PC-3 (cell line): ENCODE measurements around the gene NTRK1. TPM values are rescaled to one million over a fixed set of nuclear protein-coding genes. Genes with fewer than 3 reads are reported as not detected.

Experiments used
- ATAC-seq: fragments of 200-7000 bp; cut with Tn5 transposase; 2 replicates; pipeline ENCODE4 v1.9.1; 2020; ENCODE audit warnings: mild to moderate bottlenecking, moderate library complexity
- BruUV-seq: library from RNA; stranded (reverse); fragments of 400-500 nt; replicated peaks from 2 replicates; lab custom pipeline; 2021; lab: Mats Ljungman, UMichigan
- CTCF ChIA-PET: fragments of 300-600 bp; sonication (Branson Sonifier 250); formaldehyde crosslinking; loops from one replicate; lab custom pipeline; 2022; ENCODE audit warnings: antibody characterized with exemption; lab: Charles Lee
- POLR2A ChIA-PET: fragments of 300-600 bp; sonication (Branson Sonifier 250); formaldehyde crosslinking; loops from one replicate; lab custom pipeline; 2022; ENCODE audit warnings: antibody characterized with exemption; ENCODE audit not compliant: unreplicated experiment; lab: Charles Lee
- DNase-seq: peaks from one replicate; pipeline ENCODE4 v3.0.0-alpha.2; 2015
- H2AFZ ChIP-seq: fragments of 300-600 bp; sonication (generic); 2 replicates; pipeline ENCODE4 v1.6.0; 2016; ENCODE audit warnings: antibody characterized with exemption, low read length
- H3F3A ChIP-seq: fragments of 300-600 bp; sonication (generic); one replicate; pipeline ENCODE4 v1.6.0; 2017; ENCODE audit warnings: antibody characterized with exemption, low read length, control low read depth, mild to moderate bottlenecking; ENCODE audit not compliant: unreplicated experiment
- H3K27ac ChIP-seq: fragments of 300-600 bp; sonication (generic); 2 replicates; pipeline ENCODE4 v1.5.1; 2016; ENCODE audit warnings: mild to moderate bottlenecking, low read length
- H3K27me3 ChIP-seq: fragments of 300-600 bp; sonication (generic); 2 replicates; pipeline ENCODE4 v1.6.1; 2016; ENCODE audit warnings: low read length, mixed read lengths
- H3K36me3 ChIP-seq: fragments of 300-600 bp; sonication (generic); 2 replicates; pipeline ENCODE4 v1.6.1; 2016; ENCODE audit warnings: low read depth, mixed run types, low read length, mixed read lengths
- H3K4me1 ChIP-seq: fragments of 300-600 bp; sonication (generic); 2 replicates; pipeline ENCODE4 v1.5.1; 2016; ENCODE audit warnings: low read length; ENCODE audit not compliant: insufficient read depth
- H3K4me2 ChIP-seq: fragments of 300-600 bp; sonication (generic); 2 replicates; pipeline ENCODE4 v1.6.0; 2016; ENCODE audit warnings: low read length
- H3K4me3 ChIP-seq: fragments of 300-600 bp; sonication (generic); 2 replicates; pipeline ENCODE4 v1.5.1; 2016; ENCODE audit warnings: mild to moderate bottlenecking, low read length, mixed read lengths
- H3K79me2 ChIP-seq: fragments of 300-600 bp; sonication (generic); 2 replicates; pipeline ENCODE4 v1.6.1; 2017; ENCODE audit warnings: low read length, mixed read lengths
- H3K9ac ChIP-seq: fragments of 300-600 bp; sonication (generic); 2 replicates; pipeline ENCODE4 v1.6.0; 2016; ENCODE audit warnings: mild to moderate bottlenecking, low read length
- H3K9me2 ChIP-seq: fragments of 300-600 bp; sonication (generic); replicated peaks from 2 replicates; pipeline ENCODE4 v1.6.1; 2016; ENCODE audit warnings: mixed run types, low read length, mixed read lengths
- H3K9me3 ChIP-seq: fragments of 300-600 bp; sonication (generic); 2 replicates; pipeline ENCODE4 v1.6.1; 2016; ENCODE audit warnings: low read length, mixed read lengths
- H4K20me1 ChIP-seq: fragments of 300-600 bp; sonication (generic); 2 replicates; pipeline ENCODE4 v1.6.1; 2016; ENCODE audit warnings: low read length, mixed read lengths
- EZH2 ChIP-seq: fragments of 300-600 bp; sonication (generic); IDR thresholded peaks from one replicate; pipeline ENCODE4 v1.6.1; 2017; ENCODE audit warnings: antibody characterized with exemption, mild to moderate bottlenecking, low read length; ENCODE audit not compliant: unreplicated experiment
- EZH2phosphoT487 ChIP-seq: fragments of 300-600 bp; sonication (generic); IDR thresholded peaks from 2 replicates; pipeline ENCODE4 v1.6.1; 2018; ENCODE audit warnings: mild to moderate bottlenecking, antibody characterized with exemption, low read length, borderline replicate concordance
- intact Hi-C: fragments of 100-400 bp; cut with micrococcal nuclease; formaldehyde crosslinking; loops from 2 replicates; pipeline ENCODE4 v1.9.0; 2023
- total RNA-seq: library from RNA; depleted of rRNA; stranded (reverse); fragments of >200 nt; gene quantifications from 2 replicates; pipeline ENCODE4 v1.2.3, GENCODE V29; 2014
- TF ChIP-seq, protein P1 (sequence below): fragments of 300-600 bp; sonication (generic); conservative IDR thresholded peaks from 2 replicates; pipeline ENCODE4 v1.5.1; 2017; ENCODE audit warnings: antibody characterized with exemption, low read depth, mild to moderate bottlenecking, low read length

NTRK1 gene
- total RNA-seq, 1 experiment from 2014 or later = 0.15 TPM

DNA sequence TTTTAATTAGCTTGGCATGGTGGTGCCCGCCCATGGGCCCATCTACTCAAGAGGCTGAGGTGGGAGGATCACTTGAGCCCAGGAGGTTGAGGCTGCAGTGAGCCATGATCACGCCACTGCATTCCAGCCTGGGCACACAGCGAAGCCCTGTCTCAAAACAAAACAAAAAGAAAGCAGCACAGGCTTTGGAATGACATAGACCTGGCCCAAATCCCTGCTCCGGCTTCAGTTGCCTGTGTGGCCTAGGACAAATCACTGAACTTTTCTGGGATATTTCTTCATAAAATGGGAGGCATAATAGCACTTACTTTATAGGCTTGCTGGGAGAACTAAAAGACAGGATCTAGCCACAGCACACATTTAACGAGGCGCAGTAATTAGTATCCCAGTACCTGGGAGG lies 35.3 kb downstream of the NTRK1 start:
- Histone ChIP-seq H3K9me3 (no peaks in the 10 kb centered on the region), H3K79me2 (no peaks in the 10 kb centered on the region), H3K9ac (no peak overlapping the region), H3K27ac (peak overlapping the region; percentile 81), H3K36me3 (no peaks in the 10 kb centered on the region), H2AFZ (0 out of 2 replicates have a peak overlapping the region, but pooled peaks have one; percentile 6), H3K27me3 (no peaks in the 10 kb centered on the region), H3K4me2 (peak overlapping the region; percentile 89), H3K4me3 (no peak overlapping the region), H3F3A (peaks cover 10% of the 10 kb centered on the region), H4K20me1 (no peaks in the 10 kb centered on the region), H3K4me1 (peaks cover 34% of the 10 kb centered on the region), H3K9me2 (no peaks in the 10 kb centered on the region)
- intact Hi-C loops = no loop called here
- ChIA-PET CTCF (interaction anchor here (1.4 kb wide), 1 partner anchor 32 kb away, joined by 17 read pairs; no protein-coding TSS in a partner anchor), POLR2A (interaction anchor here (0.5 kb wide), 1 partner anchor 170 kb away, joined by 3 read pairs; no protein-coding TSS in a partner anchor)
- ATAC-seq (no peak), DNase-seq (no peak)
- TF ChIP-seq, protein P1, sequence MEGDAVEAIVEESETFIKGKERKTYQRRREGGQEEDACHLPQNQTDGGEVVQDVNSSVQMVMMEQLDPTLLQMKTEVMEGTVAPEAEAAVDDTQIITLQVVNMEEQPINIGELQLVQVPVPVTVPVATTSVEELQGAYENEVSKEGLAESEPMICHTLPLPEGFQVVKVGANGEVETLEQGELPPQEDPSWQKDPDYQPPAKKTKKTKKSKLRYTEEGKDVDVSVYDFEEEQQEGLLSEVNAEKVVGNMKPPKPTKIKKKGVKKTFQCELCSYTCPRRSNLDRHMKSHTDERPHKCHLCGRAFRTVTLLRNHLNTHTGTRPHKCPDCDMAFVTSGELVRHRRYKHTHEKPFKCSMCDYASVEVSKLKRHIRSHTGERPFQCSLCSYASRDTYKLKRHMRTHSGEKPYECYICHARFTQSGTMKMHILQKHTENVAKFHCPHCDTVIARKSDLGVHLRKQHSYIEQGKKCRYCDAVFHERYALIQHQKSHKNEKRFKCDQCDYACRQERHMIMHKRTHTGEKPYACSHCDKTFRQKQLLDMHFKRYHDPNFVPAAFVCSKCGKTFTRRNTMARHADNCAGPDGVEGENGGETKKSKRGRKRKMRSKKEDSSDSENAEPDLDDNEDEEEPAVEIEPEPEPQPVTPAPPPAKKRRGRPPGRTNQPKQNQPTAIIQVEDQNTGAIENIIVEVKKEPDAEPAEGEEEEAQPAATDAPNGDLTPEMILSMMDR = no peak
- TF ChIP-seq EZH2 (no peak), EZH2phosphoT487 (no peak)
- BruUV-seq = no TSS peak

DNA sequence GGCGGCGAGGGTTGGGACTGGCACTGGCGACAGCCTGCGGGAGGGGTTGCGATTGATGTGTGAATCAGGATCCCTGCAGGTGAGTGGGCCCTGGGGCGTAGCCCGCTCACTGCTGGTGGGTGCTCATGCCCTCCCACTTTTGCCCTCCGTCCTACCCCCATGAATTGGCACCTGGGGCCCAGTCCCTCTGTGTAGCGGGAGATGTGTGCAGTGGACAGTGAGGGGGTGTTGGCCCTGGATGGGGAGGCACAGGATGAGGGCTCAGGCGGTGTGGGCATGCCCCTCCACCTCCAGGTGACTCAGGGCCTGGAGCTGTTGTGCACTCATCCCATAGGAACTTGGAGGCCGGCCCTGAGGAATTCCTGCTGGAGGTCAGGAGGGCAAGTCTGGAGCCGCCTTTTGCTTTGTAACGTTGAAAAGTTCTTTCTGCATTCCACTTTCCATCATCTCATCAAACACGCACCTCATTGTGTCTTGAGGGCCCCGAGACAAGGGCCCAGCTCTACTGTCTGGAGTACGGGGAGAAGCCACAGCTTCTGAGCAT lies 35.9 kb downstream of the NTRK1 start:
- peaks cover 10% of the 10 kb centered on the region for H3F3A ChIP-seq
- peak; percentile 71 for ATAC-seq
- peak overlapping the region; percentile 6; the same call in 1 of the 2 replicates for H2AFZ ChIP-seq
- DNase-seq = peak; percentile 96
- H3K4me2 ChIP-seq = peak overlapping the region; percentile 89
- H3K36me3 ChIP-seq = no peaks in the 10 kb centered on the region
- H3K27me3 ChIP-seq = no peaks in the 10 kb centered on the region
- ChIA-PET CTCF (interaction anchor here (1.4 kb wide), 1 partner anchor 32 kb away, joined by 17 read pairs; no protein-coding TSS in a partner anchor), POLR2A (interaction anchor here (0.5 kb wide), 1 partner anchor 171 kb away, joined by 3 read pairs; no protein-coding TSS in a partner anchor)
- no peaks in the 10 kb centered on the region for H3K79me2 ChIP-seq
- no peaks in the 10 kb centered on the region for H4K20me1 ChIP-seq
- H3K4me3 ChIP-seq = peak overlapping the region; percentile 57
- no peaks in the 10 kb centered on the region for H3K9me2 ChIP-seq
- H3K9me3 ChIP-seq = no peaks in the 10 kb centered on the region
- no peak overlapping the region; the same call in 1 of the 2 replicates for H3K9ac ChIP-seq
- peaks cover 34% of the 10 kb centered on the region for H3K4me1 ChIP-seq
- TF ChIP-seq EZH2phosphoT487 (no peak), EZH2 (no peak)
- TF ChIP-seq, protein P1 = no peak
- H3K27ac ChIP-seq = peak overlapping the region; percentile 81
- no TSS peak for BruUV-seq
- intact Hi-C loops = no loop called here
